ENCODE measurements around the gene ANXA11.

Gene ANXA11

DNA sequence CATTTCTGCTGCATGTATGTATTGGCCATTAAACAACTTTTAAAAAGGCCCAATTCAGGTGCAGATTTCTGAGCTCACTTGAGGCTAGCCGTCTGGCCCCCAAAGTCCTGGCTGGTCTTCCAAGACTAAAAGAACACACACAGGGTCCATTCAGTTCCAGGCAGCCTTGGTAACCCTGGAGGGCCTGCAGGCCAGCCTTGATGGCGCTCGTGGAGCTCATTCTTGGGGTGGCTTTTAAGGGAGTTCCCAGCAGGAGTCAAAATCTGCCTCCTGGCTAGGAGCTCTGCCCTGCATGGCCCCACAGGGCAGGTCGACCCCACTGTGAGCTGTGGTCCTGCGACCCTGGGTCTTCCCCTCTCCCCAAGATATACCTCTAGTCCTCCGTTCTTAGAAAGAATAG, 28.8 kb downstream of the ANXA11 start:
- Mint-ChIP-seq H3K4me3 (no peak overlapping the region), H3K27ac (no peak overlapping the region), H3K27me3 (ENCODE audit: low read depth) (no peaks in the 10 kb centered on the region), H3K4me1 (no peaks in the 10 kb centered on the region), H3K36me3 (ENCODE audit: low read depth) (no peaks in the 10 kb centered on the region), H3K9me3 (no peaks in the 10 kb centered on the region)
- TF ChIP-seq, protein P1, sequence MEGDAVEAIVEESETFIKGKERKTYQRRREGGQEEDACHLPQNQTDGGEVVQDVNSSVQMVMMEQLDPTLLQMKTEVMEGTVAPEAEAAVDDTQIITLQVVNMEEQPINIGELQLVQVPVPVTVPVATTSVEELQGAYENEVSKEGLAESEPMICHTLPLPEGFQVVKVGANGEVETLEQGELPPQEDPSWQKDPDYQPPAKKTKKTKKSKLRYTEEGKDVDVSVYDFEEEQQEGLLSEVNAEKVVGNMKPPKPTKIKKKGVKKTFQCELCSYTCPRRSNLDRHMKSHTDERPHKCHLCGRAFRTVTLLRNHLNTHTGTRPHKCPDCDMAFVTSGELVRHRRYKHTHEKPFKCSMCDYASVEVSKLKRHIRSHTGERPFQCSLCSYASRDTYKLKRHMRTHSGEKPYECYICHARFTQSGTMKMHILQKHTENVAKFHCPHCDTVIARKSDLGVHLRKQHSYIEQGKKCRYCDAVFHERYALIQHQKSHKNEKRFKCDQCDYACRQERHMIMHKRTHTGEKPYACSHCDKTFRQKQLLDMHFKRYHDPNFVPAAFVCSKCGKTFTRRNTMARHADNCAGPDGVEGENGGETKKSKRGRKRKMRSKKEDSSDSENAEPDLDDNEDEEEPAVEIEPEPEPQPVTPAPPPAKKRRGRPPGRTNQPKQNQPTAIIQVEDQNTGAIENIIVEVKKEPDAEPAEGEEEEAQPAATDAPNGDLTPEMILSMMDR (IDR thresholded peaks at IDR 0.05; ENCODE audit: unreplicated experiment in 3 of 3): no peak

DNA sequence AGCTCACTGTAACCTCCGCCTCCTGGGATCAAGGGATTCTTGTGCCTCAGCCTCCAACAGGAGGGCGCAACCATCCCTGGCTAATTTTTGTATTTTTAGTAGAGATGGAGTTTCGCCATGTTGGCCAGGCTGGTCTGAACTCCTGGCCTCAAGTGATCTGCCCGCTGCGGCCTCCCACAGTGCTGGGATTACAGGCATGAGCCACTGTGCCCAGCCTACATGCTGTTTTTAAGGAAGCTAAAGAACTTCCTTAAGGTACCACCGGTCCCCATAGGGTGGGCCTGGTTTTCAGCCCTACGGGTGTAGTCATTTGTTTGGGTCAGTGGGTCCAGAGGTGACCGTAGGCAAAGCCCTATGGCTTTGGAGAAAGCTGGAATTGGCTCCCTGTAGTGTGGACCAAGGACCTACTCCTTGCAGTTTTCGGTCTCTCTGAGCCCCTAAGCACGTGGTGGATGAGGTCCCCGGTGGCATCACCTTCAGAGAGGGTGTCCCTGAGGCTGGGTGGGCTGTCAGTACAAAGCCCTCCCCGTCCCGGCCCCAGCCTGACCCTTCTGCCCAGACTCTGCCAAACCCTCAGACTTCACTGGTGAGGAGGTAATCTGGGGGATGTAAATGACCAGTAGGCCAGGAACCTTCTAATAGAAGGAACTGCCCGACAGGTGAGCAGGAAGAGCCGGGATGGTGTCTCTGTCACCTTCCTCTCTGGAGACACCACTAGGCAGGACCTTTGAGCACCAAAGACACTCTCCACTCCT, 30.5 kb downstream of the ANXA11 start:
- peaks cover 3% of the 10 kb centered on the region for H3K4me1 Mint-ChIP-seq
- H3K36me3 Mint-ChIP-seq (ENCODE audit: low read depth): no peaks in the 10 kb centered on the region
- H3K27me3 Mint-ChIP-seq (ENCODE audit: low read depth): no peaks in the 10 kb centered on the region
- no peak overlapping the region for H3K4me3 Mint-ChIP-seq
- TF ChIP-seq, protein P1 (IDR thresholded peaks at IDR 0.05; ENCODE audit: unreplicated experiment in 3 of 3): no peak
- H3K9me3 Mint-ChIP-seq: no peaks in the 10 kb centered on the region
- no peak overlapping the region for H3K27ac Mint-ChIP-seq

DNA sequence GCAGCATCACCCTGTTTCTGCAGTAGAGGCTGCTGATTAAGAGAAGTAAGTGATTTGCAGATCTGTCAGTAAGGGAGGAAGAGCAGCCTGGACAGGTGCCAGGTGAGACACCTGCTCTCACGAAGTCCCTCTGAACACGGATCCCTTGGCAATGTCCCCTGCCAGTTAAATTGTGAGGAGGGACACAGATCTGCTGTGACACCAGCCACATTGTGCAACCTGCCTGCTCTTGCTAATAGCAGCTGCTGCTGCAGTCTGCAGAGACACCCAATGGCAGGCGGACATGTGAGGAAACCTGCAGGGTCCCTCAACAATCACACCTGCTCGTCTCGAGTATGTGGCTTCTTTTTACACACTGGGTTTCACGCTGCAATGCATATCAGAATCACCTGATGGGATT, 31.9 kb downstream of the ANXA11 start:
- H3K4me3 Mint-ChIP-seq: no peak overlapping the region
- no peaks in the 10 kb centered on the region for H3K27me3 Mint-ChIP-seq (ENCODE audit: low read depth)
- H3K9me3 Mint-ChIP-seq: no peaks in the 10 kb centered on the region
- H3K27ac Mint-ChIP-seq: no peak overlapping the region
- TF ChIP-seq, protein P1 (IDR thresholded peaks at IDR 0.05; ENCODE audit: unreplicated experiment in 3 of 3): no peak
- no peaks in the 10 kb centered on the region for H3K36me3 Mint-ChIP-seq (ENCODE audit: low read depth)
- peaks cover 9% of the 10 kb centered on the region for H3K4me1 Mint-ChIP-seq

DNA sequence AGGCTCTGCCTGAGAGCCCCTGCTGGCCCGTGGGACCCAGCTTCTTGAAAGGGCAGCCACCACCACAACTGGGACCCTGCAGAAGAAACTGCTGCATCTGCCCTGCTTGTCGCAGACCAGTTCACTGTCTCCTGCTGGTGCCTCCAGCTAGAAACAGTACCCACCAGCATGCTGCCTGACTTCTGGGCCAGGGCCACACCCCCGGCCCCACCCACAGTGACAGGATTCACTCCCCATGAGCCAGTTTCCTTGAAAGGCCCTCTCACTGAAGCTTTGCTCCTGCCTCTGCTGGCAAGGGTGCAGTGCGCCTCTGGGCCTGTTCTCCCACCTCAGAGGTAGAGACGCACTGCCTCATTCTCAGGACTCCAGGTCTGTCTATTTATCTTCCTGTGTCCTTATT, 32.4 kb downstream of the ANXA11 start:
- no peak overlapping the region for H3K4me3 Mint-ChIP-seq
- H3K27me3 Mint-ChIP-seq (ENCODE audit: low read depth): no peaks in the 10 kb centered on the region
- TF ChIP-seq, protein P1 (IDR thresholded peaks at IDR 0.05; ENCODE audit: unreplicated experiment in 3 of 3): no peak
- no peaks in the 10 kb centered on the region for H3K9me3 Mint-ChIP-seq
- no peaks in the 10 kb centered on the region for H3K36me3 Mint-ChIP-seq (ENCODE audit: low read depth)
- no peak overlapping the region for H3K27ac Mint-ChIP-seq
- H3K4me1 Mint-ChIP-seq: peaks cover 14% of the 10 kb centered on the region

DNA sequence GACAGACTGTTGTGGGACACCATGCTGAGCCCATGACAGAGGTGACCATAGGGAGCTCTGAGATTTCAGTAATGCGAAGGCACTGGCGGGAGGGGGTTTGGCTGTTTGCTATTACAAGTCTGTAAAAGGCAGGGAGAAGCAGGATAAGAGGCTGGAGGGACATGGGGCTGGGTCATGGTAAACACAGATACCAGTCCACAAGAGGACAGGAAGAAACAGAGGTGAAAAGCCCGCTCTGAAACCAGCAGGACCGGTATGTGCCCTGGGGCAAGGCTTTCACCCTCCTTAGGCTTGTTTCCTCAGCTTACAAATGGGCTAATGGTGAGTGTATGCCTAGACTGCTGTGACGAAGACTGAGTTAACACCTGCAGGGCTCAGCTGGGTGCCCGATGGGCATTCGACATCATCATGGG, 34.1 kb downstream of the ANXA11 start:
- TF ChIP-seq, protein P1 (IDR thresholded peaks at IDR 0.05; ENCODE audit: unreplicated experiment in 3 of 3): no peak
- H3K27ac Mint-ChIP-seq: peak overlapping the region in 1 of 3 experiments; percentile 18
- H3K4me1 Mint-ChIP-seq: peaks cover 24% of the 10 kb centered on the region
- no peaks in the 10 kb centered on the region for H3K36me3 Mint-ChIP-seq (ENCODE audit: low read depth)
- H3K27me3 Mint-ChIP-seq (ENCODE audit: low read depth): no peaks in the 10 kb centered on the region
- no peaks in the 10 kb centered on the region for H3K9me3 Mint-ChIP-seq
- H3K4me3 Mint-ChIP-seq: no peak overlapping the region

DNA sequence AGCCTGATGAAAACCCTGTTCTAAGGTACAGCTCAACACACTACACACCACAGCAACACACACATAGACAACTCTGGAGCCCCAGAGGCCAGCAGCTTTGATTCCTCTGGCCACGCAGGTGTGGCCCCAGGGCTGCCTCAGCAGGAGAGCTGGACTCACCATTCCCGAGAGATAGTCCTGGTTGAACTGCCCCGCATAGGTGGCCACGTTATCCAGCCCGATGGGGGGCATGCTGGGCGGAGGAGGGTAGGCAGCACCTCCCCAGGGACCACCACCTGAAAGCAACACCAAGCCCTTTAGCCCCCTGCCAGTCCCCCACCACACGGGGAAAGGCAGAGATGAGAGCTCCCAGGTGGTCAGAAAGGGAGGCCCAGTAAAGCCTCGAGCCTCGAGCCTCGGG, 34.7 kb downstream of the ANXA11 start:
- no peak overlapping the region for H3K27ac Mint-ChIP-seq
- H3K4me3 Mint-ChIP-seq: no peak overlapping the region
- peaks cover 30% of the 10 kb centered on the region for H3K4me1 Mint-ChIP-seq
- peaks cover 5% of the 10 kb centered on the region for H3K36me3 Mint-ChIP-seq (ENCODE audit: low read depth)
- TF ChIP-seq, protein P1 (IDR thresholded peaks at IDR 0.05; ENCODE audit: unreplicated experiment in 3 of 3): no peak
- H3K9me3 Mint-ChIP-seq: no peaks in the 10 kb centered on the region
- H3K27me3 Mint-ChIP-seq (ENCODE audit: low read depth): no peaks in the 10 kb centered on the region
